NT2/D1 (cell line): ENCODE measurements around the gene SMPDL3A.

Experiments used
- YY1 ChIP-seq: IDR thresholded peaks from 2 replicates; pipeline ENCODE4 v1.6.1; 2011; ENCODE audit not compliant: insufficient read length, insufficient read depth
- ZNF274 ChIP-seq: IDR thresholded peaks from 2 replicates; pipeline ENCODE4 v1.6.1; 2011; ENCODE audit warnings: mild to moderate bottlenecking, low read depth, low read length

GRCh38 chr6:122760330-122760729 is 28.7 kb upstream of the SMPDL3A start:
- TF ChIP-seq ZNF274 (no peak), YY1 (no peak)
